K562 (cell line): ENCODE data around the gene SEMA3G.

Source experiments
- CHCHD3 ChIP-seq: fragments of 250-450 bp; sonication (Bioruptor Pico); IDR thresholded peaks from 2 replicates; pipeline ENCODE4 v2.1.2; 2022; ENCODE audit warnings: mild to moderate bottlenecking
- E2F8 ChIP-seq: fragments of 450-650 bp; IDR thresholded peaks from 2 replicates; pipeline ENCODE4 v1.7.1; 2018; ENCODE audit warnings: mild to moderate bottlenecking, low read depth; ENCODE audit not compliant: partially characterized antibody
- HDAC2 ChIP-seq: fragments of 450-650 bp; IDR thresholded peaks from 2 replicates; pipeline ENCODE4 v1.6.1; 2016; ENCODE audit warnings: mild to moderate bottlenecking
- JUND ChIP-seq, 2 experiments: IDR thresholded peaks; 2 replicates in 1 of 2; 3 replicates in 1 of 2; pipeline ENCODE4 v1.6.1; 2011; ENCODE audit warnings: borderline replicate concordance in 2 of 2, low read depth in 2 of 2, low read length in 2 of 2, improper control_type of control experiment in 1 of 2, missing biosample characterization in 1 of 2, missing genetic modification characterization in 1 of 2, missing genetic modification reagents in 1 of 2
- MAZ ChIP-seq, 2 experiments: fragments of 450-650 bp in 1 of 2; sonication (generic) in 1 of 2; formaldehyde crosslinking; IDR thresholded peaks in 1 of 2; conservative IDR thresholded peaks in 1 of 2; 2 replicates each; pipeline versions ENCODE4 v1.4.0 to v1.5.0; 2020; ENCODE audit warnings: mild to moderate bottlenecking in 1 of 2, missing genetic modification reagents in 1 of 2
- MED1 ChIP-seq: sonication (generic); formaldehyde crosslinking; IDR thresholded peaks from 2 replicates; pipeline ENCODE4 v1.8.1; 2023; ENCODE audit warnings: missing genetic modification reagents, borderline replicate concordance
- SIX5 ChIP-seq, 2 experiments: IDR thresholded peaks; 2 replicates each; pipeline ENCODE4 v1.6.1; 2011; ENCODE audit warnings: low read length in 2 of 2, borderline replicate concordance in 1 of 2, low read depth in 1 of 2, mild to moderate bottlenecking in 1 of 2, moderate library complexity in 1 of 2; ENCODE audit not compliant: insufficient read depth in 1 of 2
- TEAD4 ChIP-seq, 2 experiments: sonication (generic) in 1 of 2; formaldehyde crosslinking in 1 of 2; IDR thresholded peaks; 2 replicates each; pipeline versions ENCODE4 v1.6.1 to v1.8.0; 2012 to 2022; ENCODE audit warnings: borderline replicate concordance in 1 of 2, inconsistent platforms in 1 of 2, low read length in 1 of 2, mild to moderate bottlenecking in 1 of 2, missing genetic modification reagents in 1 of 2
- ZBTB8A ChIP-seq: fragments of 450-650 bp; IDR thresholded peaks from 2 replicates; pipeline ENCODE4 v1.6.1; 2018; ENCODE audit warnings: mild to moderate bottlenecking, moderate library complexity; ENCODE audit not compliant: partially characterized antibody
- ZNF174 ChIP-seq: fragments of 250-450 bp; sonication (Bioruptor Pico); IDR thresholded peaks from 2 replicates; pipeline ENCODE4 v1.4.0; 2020; ENCODE audit warnings: mild to moderate bottlenecking

- no peak for TF ChIP-seq JUND (IDR thresholded peaks at IDR 0.05; ENCODE audit: borderline replicate concordance, low read depth, low read length)
- TF ChIP-seq JUND (tag; IDR thresholded peaks at IDR 0.05; ENCODE audit: borderline replicate concordance, low read depth, low read length) = no peak
- no peak for TF ChIP-seq CHCHD3 (CRISPR knock-in tag)
- no peak for TF ChIP-seq ZBTB8A
- no peak for TF ChIP-seq HDAC2
- TF ChIP-seq MAZ (CRISPR knock-in tag; conservative IDR thresholded peaks at IDR 0.05 in 1 of 2, IDR thresholded peaks at IDR 0.05 in 1 of 2) = no peak
- no peak for TF ChIP-seq TEAD4 (IDR thresholded peaks at IDR 0.05; ENCODE audit: low read length)
- TF ChIP-seq TEAD4 (CRISPR knock-in tag; IDR thresholded peaks at IDR 0.05; ENCODE audit: borderline replicate concordance) = no peak
- no peak for TF ChIP-seq ZNF174 (CRISPR knock-in tag)
- TF ChIP-seq E2F8 = no peak
- TF ChIP-seq MED1 (CRISPR knock-in tag) = no peak
- TF ChIP-seq SIX5 (IDR thresholded peaks at IDR 0.05; ENCODE audit: borderline replicate concordance in 1 of 2, insufficient read depth in 1 of 2, low read depth in 1 of 2, low read length in 2 of 2) = no peak
Observed at GRCh38 chr3:52456169-52456799, 11.4 kb upstream of the SEMA3G start.
